CD8-positive, alpha-beta memory T cell (primary cell): ENCODE measurements around the gene RNU6-9. TPM values are rescaled to one million over a fixed set of nuclear protein-coding genes. Genes with fewer than 3 reads are reported as not detected.
A peak's percentile ranks its signal among the peaks of the same experiment; 100 is the strongest.
"Not testable (repeated sequence)": the region's sequence is repeated elsewhere in the genome, so short reads cannot be mapped to it uniquely, and the experiment has no call there.

Experiments used
- CTCF ChIA-PET: fragments of 350-600 bp; sonication (Branson Sonifier 250); formaldehyde crosslinking; loops from one replicate; lab custom pipeline; 2021; ENCODE audit warnings: antibody characterized with exemption; lab: Charles Lee
- POLR2A ChIA-PET: fragments of 350-600 bp; sonication (Branson Sonifier 250); formaldehyde crosslinking; loops from one replicate; lab custom pipeline; 2021; ENCODE audit warnings: antibody characterized with exemption; lab: Charles Lee
- DNase-seq, 5 donors: peaks; one replicate each; pipeline versions ENCODE4 v3.0.0 to v3.0.0-alpha.2; 2020 to 2022; ENCODE audit warnings: mixed read lengths in 1 of 5
- H3K27ac ChIP-seq: one replicate; pipeline ENCODE4 v1.7.0; 2013; ENCODE audit warnings: low read depth, mild to moderate bottlenecking, low read length, moderate library complexity
- H3K27me3 ChIP-seq: 2 replicates; pipeline ENCODE4 v1.7.0; 2013; ENCODE audit warnings: low read length, mild to moderate bottlenecking; ENCODE audit not compliant: insufficient read depth, poor library complexity, severe bottlenecking
- H3K36me3 ChIP-seq: 2 replicates; pipeline ENCODE4 v1.7.0; 2013; ENCODE audit warnings: mild to moderate bottlenecking, low read length, moderate library complexity; ENCODE audit not compliant: insufficient read depth
- H3K4me1 ChIP-seq: 2 replicates; pipeline ENCODE4 v1.7.0; 2013; ENCODE audit warnings: mild to moderate bottlenecking, low read length, moderate library complexity; ENCODE audit not compliant: insufficient read depth
- H3K4me3 ChIP-seq: 2 replicates; pipeline ENCODE4 v1.7.0; 2013; ENCODE audit warnings: mild to moderate bottlenecking, low read length
- H3K9me3 ChIP-seq: 2 replicates; pipeline ENCODE4 v1.7.0; 2013; ENCODE audit warnings: mild to moderate bottlenecking, low read length
- H3K27ac Mint-ChIP-seq, 8 donors: one replicate each; pipeline ENCODE4 v1.8.0; 2020 to 2021; ENCODE audit warnings: mixed read lengths in 8 of 8, mild to moderate bottlenecking in 6 of 8, inconsistent platforms in 3 of 8, moderate library complexity in 3 of 8
- H3K27me3 Mint-ChIP-seq, 2 donors: one replicate each; pipeline ENCODE4 v1.8.0; 2020 to 2021; ENCODE audit warnings: mixed read lengths in 2 of 2, mild to moderate bottlenecking in 1 of 2, moderate library complexity in 1 of 2
- H3K36me3 Mint-ChIP-seq, 3 donors: one replicate each; pipeline ENCODE4 v1.8.0; 2020 to 2021; ENCODE audit warnings: mixed read lengths in 3 of 3, inconsistent platforms in 1 of 3, mild to moderate bottlenecking in 1 of 3
- H3K4me1 Mint-ChIP-seq, 3 donors: one replicate each; pipeline ENCODE4 v1.8.0; 2020 to 2021; ENCODE audit warnings: mixed read lengths in 3 of 3, inconsistent platforms in 1 of 3, mild to moderate bottlenecking in 1 of 3
- H3K4me3 Mint-ChIP-seq, 7 donors: one replicate each; pipeline ENCODE4 v1.8.0; 2020 to 2021; ENCODE audit warnings: mixed read lengths in 7 of 7, mild to moderate bottlenecking in 6 of 7, moderate library complexity in 4 of 7, inconsistent platforms in 2 of 7
- H3K9me3 Mint-ChIP-seq, 5 donors: one replicate each; pipeline ENCODE4 v1.8.0; 2020 to 2022; ENCODE audit warnings: mixed read lengths in 5 of 5, mild to moderate bottlenecking in 3 of 5, moderate library complexity in 2 of 5, inconsistent platforms in 1 of 5
- polyA plus RNA-seq: library from polyadenylated mRNA; unstranded; fragments of 300-500 nt; fragmentation: Illumina TruSeq; gene quantifications from one replicate; pipeline ENCODE4 v1.2.3, GENCODE V29; 2021
- total RNA-seq, 2 experiments: library from RNA; stranded (reverse); gene quantifications; one replicate each; pipeline ENCODE4 v1.2.3, GENCODE V29; 2021

The RNU6-9 gene
- total and polyA plus RNA-seq, 3 experiments from 2014 or later = not detected

GRCh38 chr19:850221-850978 is 42.9 kb upstream of the RNU6-9 start:
- ChIA-PET POLR2A (no interaction called here), CTCF (interaction anchor here (0.7 to 1.6 kb wide), 3 partner anchors 51 to 134 kb away, joined by 3 to 4 read pairs (median 3); partner anchors contain the start of gene WDR18)
- H3K9me3 Mint-ChIP-seq = no peaks in the 10 kb centered on the region
- Histone ChIP-seq H3K27ac (no peak overlapping the region), H3K4me1 (no peaks in the 10 kb centered on the region), H3K9me3 (no peaks in the 10 kb centered on the region), H3K4me3 (no peak overlapping the region), H3K27me3 (peaks cover 19% of the 10 kb centered on the region), H3K36me3 (no peaks in the 10 kb centered on the region)
- no peak for DNase-seq
- no peak overlapping the region for H3K4me3 Mint-ChIP-seq
- H3K27me3 Mint-ChIP-seq = peaks cover 28 to 36% of the 10 kb centered on the region in 2 donors
- no peaks in the 10 kb centered on the region for H3K4me1 Mint-ChIP-seq
- H3K36me3 Mint-ChIP-seq = no peaks in the 10 kb centered on the region
- H3K27ac Mint-ChIP-seq = no peak overlapping the region

DNA sequence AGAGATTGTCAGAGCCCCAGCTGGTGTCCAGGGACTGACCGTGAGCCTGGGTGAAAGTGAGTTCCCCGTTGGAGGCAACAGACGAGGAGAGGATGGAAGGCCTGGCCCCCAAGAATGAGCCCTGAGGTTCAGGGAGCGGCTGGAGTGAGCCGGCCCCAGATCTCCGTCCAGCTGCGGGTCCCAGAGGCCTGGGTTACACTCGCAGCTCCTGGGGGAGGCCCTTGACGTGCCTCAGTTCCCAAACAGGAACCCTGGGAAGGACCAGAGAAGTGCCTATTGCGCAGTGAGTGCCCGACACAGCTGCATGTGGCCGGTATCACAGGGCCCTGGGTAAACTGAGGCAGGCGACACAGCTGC is 42.3 kb upstream of the RNU6-9 start:
- H3K27me3 Mint-ChIP-seq = peaks cover 28 to 32% of the 10 kb centered on the region in 2 donors
- Histone ChIP-seq H3K27me3 (peaks cover 19% of the 10 kb centered on the region), H3K27ac (no peak overlapping the region), H3K9me3 (no peaks in the 10 kb centered on the region), H3K36me3 (no peaks in the 10 kb centered on the region), H3K4me3 (no peak overlapping the region), H3K4me1 (no peaks in the 10 kb centered on the region)
- H3K27ac Mint-ChIP-seq = no peak overlapping the region
- DNase-seq = no peak
- H3K9me3 Mint-ChIP-seq = no peaks in the 10 kb centered on the region
- no peak overlapping the region for H3K4me3 Mint-ChIP-seq
- H3K4me1 Mint-ChIP-seq = no peaks in the 10 kb centered on the region
- POLR2A ChIA-PET = no interaction called here
- CTCF ChIA-PET = interaction anchor here (0.7 to 1.6 kb wide), 2 partner anchors 52 to 69 kb away, joined by 3 to 4 read pairs; no protein-coding TSS in a partner anchor
- H3K36me3 Mint-ChIP-seq = no peaks in the 10 kb centered on the region

GRCh38 chr19:852136-853013 is 40.9 kb upstream of the RNU6-9 start, which contains the start of gene ELANE:
Gene ELANE, plus strand, starts transcription at chr19:852303. Its CDS starts 26 bp downstream, at chr19:852329.
- H3K27ac ChIP-seq = no peak within 1 kb of the TSS
- no peaks in the 10 kb centered on the region for H3K36me3 ChIP-seq
- ChIA-PET CTCF (interaction anchor here (1.6 kb wide), 1 partner anchor 67 kb away, joined by 4 read pairs; no protein-coding TSS in a partner anchor), POLR2A (no interaction called here)
- Mint-ChIP-seq H3K27ac (peak within 1 kb of the TSS in 1 of 8 donors; percentile 41), H3K4me1 (no peaks in the 10 kb centered on the region), H3K9me3 (no peaks in the 10 kb centered on the region), H3K4me3 (no peak within 1 kb of the TSS), H3K36me3 (no peaks in the 10 kb centered on the region), H3K27me3 (peaks cover 19 to 23% of the 10 kb centered on the region in 2 donors)
- no peaks in the 10 kb centered on the region for H3K9me3 ChIP-seq
- H3K4me3 ChIP-seq = no peak within 1 kb of the TSS
- no peaks in the 10 kb centered on the region for H3K4me1 ChIP-seq
- no peak for DNase-seq
- peaks cover 19% of the 10 kb centered on the region for H3K27me3 ChIP-seq

GRCh38 chr19:853014-853585 is 40.2 kb upstream of the RNU6-9 start:
- CTCF ChIA-PET = no interaction called here
- Histone ChIP-seq H3K9me3 (no peaks in the 10 kb centered on the region), H3K36me3 (no peaks in the 10 kb centered on the region), H3K4me3 (no peak overlapping the region), H3K27me3 (peaks cover 19% of the 10 kb centered on the region), H3K27ac (no peak overlapping the region), H3K4me1 (no peaks in the 10 kb centered on the region)
- no peak for DNase-seq
- POLR2A ChIA-PET = no interaction called here
- H3K27ac Mint-ChIP-seq = no peak overlapping the region
- no peaks in the 10 kb centered on the region for H3K9me3 Mint-ChIP-seq
- H3K36me3 Mint-ChIP-seq = no peaks in the 10 kb centered on the region
- H3K27me3 Mint-ChIP-seq = peaks cover 16 to 22% of the 10 kb centered on the region in 2 donors
- H3K4me1 Mint-ChIP-seq = no peaks in the 10 kb centered on the region
- no peak overlapping the region for H3K4me3 Mint-ChIP-seq

- H3K4me1 Mint-ChIP-seq, H3K4me3 Mint-ChIP-seq, H3K27ac ChIP-seq, H3K27ac Mint-ChIP-seq, H3K4me1 ChIP-seq, H3K9me3 ChIP-seq, H3K36me3 Mint-ChIP-seq, POLR2A ChIA-PET, H3K36me3 ChIP-seq, H3K4me3 ChIP-seq, H3K9me3 Mint-ChIP-seq, CTCF ChIA-PET, DNase-seq: not testable (repeated sequence)
- peaks cover 17 to 20% of the 10 kb centered on the region in 2 donors for H3K27me3 Mint-ChIP-seq
- peaks cover 12% of the 10 kb centered on the region for H3K27me3 ChIP-seq
Measured at GRCh38 chr19:853614-854220, 39.6 kb upstream of the RNU6-9 start.

DNA sequence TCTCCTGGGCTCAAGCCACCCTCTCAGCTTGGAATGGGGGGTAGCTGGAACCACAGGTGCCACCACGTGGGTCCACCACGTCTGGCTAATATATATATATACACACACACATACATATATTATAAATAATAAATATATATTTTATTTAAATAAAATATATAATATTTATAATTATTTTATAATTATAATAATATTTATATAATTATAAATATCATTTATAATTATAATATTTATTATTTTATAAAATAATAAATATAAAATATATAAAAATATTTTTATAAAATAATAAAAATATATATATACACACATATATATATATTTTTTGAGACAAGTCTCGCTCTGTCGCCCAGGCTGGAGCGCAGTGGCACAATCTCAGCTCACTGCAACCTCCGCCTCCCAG is 38.7 kb upstream of the RNU6-9 start:
- Mint-ChIP-seq H3K9me3 (no peaks in the 10 kb centered on the region), H3K4me3 (no peak overlapping the region), H3K36me3 (no peaks in the 10 kb centered on the region), H3K27ac (no peak overlapping the region), H3K4me1 (no peaks in the 10 kb centered on the region), H3K27me3 (peaks cover 14% of the 10 kb centered on the region in 2 donors)
- Histone ChIP-seq H3K4me1 (no peaks in the 10 kb centered on the region), H3K27me3 (peaks cover 19% of the 10 kb centered on the region), H3K27ac (no peak overlapping the region), H3K9me3 (no peaks in the 10 kb centered on the region), H3K36me3 (no peaks in the 10 kb centered on the region), H3K4me3 (no peak overlapping the region)
- no peak for DNase-seq
- ChIA-PET CTCF (interaction anchor here (2.7 kb wide), 1 partner anchor 85 kb away, joined by 11 read pairs; no protein-coding TSS in a partner anchor), POLR2A (no interaction called here)

- Mint-ChIP-seq H3K9me3 (no peaks in the 10 kb centered on the region), H3K27me3 (peaks cover 9 to 14% of the 10 kb centered on the region in 2 donors), H3K4me1 (no peaks in the 10 kb centered on the region), H3K27ac (no peak overlapping the region), H3K36me3 (no peaks in the 10 kb centered on the region), H3K4me3 (no peak overlapping the region)
- ChIA-PET CTCF (interaction anchor here (0.7 to 3.8 kb wide), 6 partner anchors 52 to 85 kb away, joined by 3 to 22 read pairs (median 8); no protein-coding TSS in a partner anchor), POLR2A (no interaction called here)
- Histone ChIP-seq H3K36me3 (no peaks in the 10 kb centered on the region), H3K4me1 (peaks cover 4% of the 10 kb centered on the region), H3K27me3 (peaks cover 21% of the 10 kb centered on the region), H3K4me3 (no peak overlapping the region), H3K27ac (no peak overlapping the region), H3K9me3 (no peaks in the 10 kb centered on the region)
- DNase-seq = no peak
Measured at GRCh38 chr19:855142-855541, 38.1 kb upstream of the RNU6-9 start.
